ENCODE measurements around the gene PTGFR.

Gene PTGFR

DNA sequence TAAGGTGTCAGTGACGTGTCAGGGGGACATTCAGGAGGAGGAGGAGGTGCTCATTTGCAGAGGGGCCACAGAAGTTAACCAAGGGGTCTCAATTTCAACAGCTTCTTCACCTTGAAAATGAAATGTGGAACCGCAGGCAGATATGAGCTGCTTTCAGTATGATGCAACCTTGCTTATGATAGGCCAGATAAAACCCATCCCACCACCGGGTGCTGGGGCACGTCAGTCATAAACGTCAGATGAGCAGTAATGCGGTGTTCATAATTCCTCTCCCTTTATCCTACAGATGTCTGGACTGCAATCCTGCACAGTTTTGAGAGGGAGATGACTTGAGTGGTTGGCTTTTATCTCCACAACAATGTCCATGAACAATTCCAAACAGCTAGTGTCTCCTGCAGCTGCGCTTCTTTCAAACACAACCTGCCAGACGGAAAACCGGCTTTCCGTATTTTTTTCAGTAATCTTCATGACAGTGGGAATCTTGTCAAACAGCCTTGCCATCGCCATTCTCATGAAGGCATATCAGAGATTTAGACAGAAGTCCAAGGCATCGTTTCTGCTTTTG is 1.7 kb downstream of the PTGFR start:
- H3K36me3 ChIP-seq (ENCODE audit: insufficient read depth, insufficient read length, low read length) = no peaks in the 10 kb centered on the region
- no peaks in the 10 kb centered on the region for H3K4me1 ChIP-seq (ENCODE audit: insufficient read depth, insufficient read length)
- H3K4me3 ChIP-seq (ENCODE audit: insufficient read length, low read depth) = no peak overlapping the region
- no peaks in the 10 kb centered on the region for H3K9me3 ChIP-seq (ENCODE audit: insufficient read depth, low read length)
- no peak for DNase-seq (ENCODE audit: low read depth, low spot score)
- no peak overlapping the region for H3K9ac ChIP-seq (ENCODE audit: insufficient read length, low read depth)
- H3K27me3 ChIP-seq (ENCODE audit: insufficient read depth, insufficient read length) = peaks cover 51% of the 10 kb centered on the region
- TF ChIP-seq ZNF274 (IDR thresholded peaks at IDR 0.05; ENCODE audit: low read depth, low read length) (no peak), SUZ12 (IDR thresholded peaks at IDR 0.05; ENCODE audit: extremely low read depth, insufficient read depth, insufficient read length) (no peak), YY1 (IDR thresholded peaks at IDR 0.05; ENCODE audit: insufficient read depth, insufficient read length) (no peak)

- Histone ChIP-seq H3K9me3 (ENCODE audit: insufficient read depth, low read length) (no peaks in the 10 kb centered on the region), H3K27me3 (ENCODE audit: insufficient read depth, insufficient read length) (peaks cover 51% of the 10 kb centered on the region), H3K4me3 (ENCODE audit: insufficient read length, low read depth) (no peak overlapping the region), H3K9ac (ENCODE audit: insufficient read length, low read depth) (no peak overlapping the region), H3K4me1 (ENCODE audit: insufficient read depth, insufficient read length) (no peaks in the 10 kb centered on the region), H3K36me3 (ENCODE audit: insufficient read depth, insufficient read length, low read length) (no peaks in the 10 kb centered on the region)
- DNase-seq (ENCODE audit: low read depth, low spot score) = no peak
- TF ChIP-seq SUZ12 (IDR thresholded peaks at IDR 0.05; ENCODE audit: extremely low read depth, insufficient read depth, insufficient read length) = no peak
Observed at GRCh38 chr1:78493451-78493850, 2.7 kb downstream of the PTGFR start.

GRCh38 chr1:78497201-78497600 is 6.4 kb downstream of the PTGFR start:
- no peak overlapping the region for H3K4me3 ChIP-seq (ENCODE audit: insufficient read length, low read depth)
- DNase-seq (ENCODE audit: low read depth, low spot score) = no peak

DNA sequence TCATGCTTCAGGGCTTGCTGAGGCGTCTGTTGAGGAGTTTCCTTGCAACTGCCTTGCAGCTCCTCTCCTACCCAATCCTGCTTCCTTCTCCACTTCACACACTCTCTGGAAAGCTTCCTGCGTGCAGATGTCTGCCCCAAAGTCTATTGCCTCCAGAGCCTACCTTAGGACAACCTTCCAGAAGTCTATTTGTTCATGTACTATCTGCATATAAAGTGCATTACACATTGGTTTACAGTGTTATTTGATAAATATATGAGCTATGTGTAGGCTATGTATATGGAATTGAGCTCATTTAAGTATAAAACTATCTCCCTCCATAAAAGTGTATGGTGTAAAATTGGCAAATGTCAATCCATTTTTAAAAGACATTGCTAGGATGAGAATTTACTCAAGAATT is 9.8 kb downstream of the PTGFR start:
- no peak overlapping the region for H3K4me3 ChIP-seq (ENCODE audit: insufficient read length, low read depth)
- H3K9ac ChIP-seq (ENCODE audit: insufficient read length, low read depth) = no peak overlapping the region
- H3K9me3 ChIP-seq (ENCODE audit: insufficient read depth, low read length) = no peaks in the 10 kb centered on the region
- DNase-seq (ENCODE audit: low read depth, low spot score) = no peak
- no peaks in the 10 kb centered on the region for H3K36me3 ChIP-seq (ENCODE audit: insufficient read depth, insufficient read length, low read length)
- TF ChIP-seq YY1 (IDR thresholded peaks at IDR 0.05; ENCODE audit: insufficient read depth, insufficient read length) = no peak
- TF ChIP-seq SUZ12 (IDR thresholded peaks at IDR 0.05; ENCODE audit: extremely low read depth, insufficient read depth, insufficient read length) = no peak
- TF ChIP-seq ZNF274 (IDR thresholded peaks at IDR 0.05; ENCODE audit: low read depth, low read length) = no peak
- no peaks in the 10 kb centered on the region for H3K27me3 ChIP-seq (ENCODE audit: insufficient read depth, insufficient read length)
- H3K4me1 ChIP-seq (ENCODE audit: insufficient read depth, insufficient read length) = no peaks in the 10 kb centered on the region

More at GRCh38 chr1:78497201-78497600, 6.4 kb downstream of the PTGFR start:
- Histone ChIP-seq H3K9me3 (ENCODE audit: insufficient read depth, low read length) (no peaks in the 10 kb centered on the region), H3K36me3 (ENCODE audit: insufficient read depth, insufficient read length, low read length) (no peaks in the 10 kb centered on the region), H3K27me3 (ENCODE audit: insufficient read depth, insufficient read length) (peaks cover 18% of the 10 kb centered on the region), H3K9ac (ENCODE audit: insufficient read length, low read depth) (no peak overlapping the region), H3K4me1 (ENCODE audit: insufficient read depth, insufficient read length) (no peaks in the 10 kb centered on the region)
- TF ChIP-seq ZNF274 (IDR thresholded peaks at IDR 0.05; ENCODE audit: low read depth, low read length) (no peak), YY1 (IDR thresholded peaks at IDR 0.05; ENCODE audit: insufficient read depth, insufficient read length) (no peak), SUZ12 (IDR thresholded peaks at IDR 0.05; ENCODE audit: extremely low read depth, insufficient read depth, insufficient read length) (no peak)

GRCh38 chr1:78501203-78501602 is 10.4 kb downstream of the PTGFR start:
- Histone ChIP-seq H3K9ac (ENCODE audit: insufficient read length, low read depth) (no peak overlapping the region), H3K36me3 (ENCODE audit: insufficient read depth, insufficient read length, low read length) (no peaks in the 10 kb centered on the region), H3K4me3 (ENCODE audit: insufficient read length, low read depth) (no peak overlapping the region), H3K9me3 (ENCODE audit: insufficient read depth, low read length) (no peaks in the 10 kb centered on the region), H3K4me1 (ENCODE audit: insufficient read depth, insufficient read length) (no peaks in the 10 kb centered on the region), H3K27me3 (ENCODE audit: insufficient read depth, insufficient read length) (no peaks in the 10 kb centered on the region)
- TF ChIP-seq ZNF274 (IDR thresholded peaks at IDR 0.05; ENCODE audit: low read depth, low read length) (no peak), SUZ12 (IDR thresholded peaks at IDR 0.05; ENCODE audit: extremely low read depth, insufficient read depth, insufficient read length) (no peak), YY1 (IDR thresholded peaks at IDR 0.05; ENCODE audit: insufficient read depth, insufficient read length) (no peak)
- no peak for DNase-seq (ENCODE audit: low read depth, low spot score)

DNA sequence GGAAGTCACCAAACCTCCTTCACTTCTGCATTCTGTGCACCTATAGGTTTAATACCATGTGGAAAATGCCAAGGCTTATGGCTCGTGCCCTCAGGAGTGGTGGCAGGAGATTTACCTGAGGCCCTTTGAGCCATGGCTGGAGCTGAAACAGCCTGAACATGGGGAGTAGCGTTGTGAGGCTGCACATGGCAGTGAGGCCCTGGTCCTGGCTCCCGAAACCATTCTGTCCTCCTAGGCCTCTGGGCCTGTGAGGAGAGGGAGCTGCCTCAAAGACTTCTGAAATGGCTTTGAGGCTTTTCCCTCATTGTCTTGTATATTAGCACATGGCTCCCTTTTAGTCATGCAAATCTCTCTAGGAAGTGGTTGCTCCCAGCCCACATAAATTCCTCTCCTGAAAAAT is 20.6 kb downstream of the PTGFR start:
- peak; percentile 67 for DNase-seq (ENCODE audit: low read depth, low spot score)
- H3K9ac ChIP-seq (ENCODE audit: insufficient read length, low read depth) = no peak overlapping the region
- H3K4me3 ChIP-seq (ENCODE audit: insufficient read length, low read depth) = no peak overlapping the region
- no peaks in the 10 kb centered on the region for H3K36me3 ChIP-seq (ENCODE audit: insufficient read depth, insufficient read length, low read length)
- peaks cover 33% of the 10 kb centered on the region for H3K9me3 ChIP-seq (ENCODE audit: insufficient read depth, low read length)
- H3K27me3 ChIP-seq (ENCODE audit: insufficient read depth, insufficient read length) = no peaks in the 10 kb centered on the region
- H3K4me1 ChIP-seq (ENCODE audit: insufficient read depth, insufficient read length) = no peaks in the 10 kb centered on the region
- TF ChIP-seq SUZ12 (IDR thresholded peaks at IDR 0.05; ENCODE audit: extremely low read depth, insufficient read depth, insufficient read length) (no peak), ZNF274 (IDR thresholded peaks at IDR 0.05; ENCODE audit: low read depth, low read length) (no peak), YY1 (IDR thresholded peaks at IDR 0.05; ENCODE audit: insufficient read depth, insufficient read length) (no peak)

DNA sequence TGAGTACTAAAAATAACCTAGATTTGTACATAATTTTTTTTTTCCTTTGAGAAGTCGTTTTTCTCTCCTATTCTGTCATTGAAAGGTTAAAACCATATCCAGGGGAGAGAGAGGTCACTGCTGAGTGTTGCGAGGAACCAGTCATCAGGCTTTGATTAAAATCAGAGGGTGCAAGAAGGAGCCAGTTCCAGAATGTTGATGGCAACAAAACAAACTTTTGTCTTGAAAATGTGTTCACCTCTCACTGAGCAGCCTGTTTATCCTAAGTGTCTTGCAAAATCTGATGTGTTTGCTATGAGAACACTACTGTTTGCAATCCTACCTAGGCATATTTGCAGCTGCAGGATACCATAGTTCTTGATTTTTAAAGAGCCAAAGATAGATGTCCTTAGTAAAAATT is 25.9 kb downstream of the PTGFR start:
- DNase-seq (ENCODE audit: low read depth, low spot score) = no peak
- Histone ChIP-seq H3K9me3 (ENCODE audit: insufficient read depth, low read length) (peaks cover 13% of the 10 kb centered on the region), H3K27me3 (ENCODE audit: insufficient read depth, insufficient read length) (no peaks in the 10 kb centered on the region), H3K4me3 (ENCODE audit: insufficient read length, low read depth) (no peak overlapping the region), H3K4me1 (ENCODE audit: insufficient read depth, insufficient read length) (no peaks in the 10 kb centered on the region), H3K9ac (ENCODE audit: insufficient read length, low read depth) (no peak overlapping the region), H3K36me3 (ENCODE audit: insufficient read depth, insufficient read length, low read length) (no peaks in the 10 kb centered on the region)
- no peak for TF ChIP-seq ZNF274 (IDR thresholded peaks at IDR 0.05; ENCODE audit: low read depth, low read length)
- TF ChIP-seq SUZ12 (IDR thresholded peaks at IDR 0.05; ENCODE audit: extremely low read depth, insufficient read depth, insufficient read length) = no peak
- no peak for TF ChIP-seq YY1 (IDR thresholded peaks at IDR 0.05; ENCODE audit: insufficient read depth, insufficient read length)
